Kidney epithelial cell (primary cell): ENCODE results near the gene VDAC2. TPM values are rescaled to one million over a fixed set of nuclear protein-coding genes. Genes with fewer than 3 reads are reported as not detected.

Source experiments
- DNase-seq: peaks from one replicate; pipeline ENCODE4 v3.0.0-alpha.2; 2010; ENCODE audit warnings: low read depth
- H3K27me3 ChIP-seq: 2 replicates; pipeline ENCODE4 v1.6.0; 2011; ENCODE audit warnings: low read length; ENCODE audit not compliant: control insufficient read depth, insufficient read depth
- H3K36me3 ChIP-seq: 2 replicates; pipeline ENCODE4 v1.5.1; 2011; ENCODE audit warnings: low read length; ENCODE audit not compliant: control insufficient read depth, insufficient read depth
- H3K4me3 ChIP-seq: 2 replicates; pipeline ENCODE4 v1.5.1; 2011; ENCODE audit warnings: low read depth, mild to moderate bottlenecking, control low read depth, low read length
- total RNA-seq: library from RNA; depleted of rRNA; stranded (reverse); fragments of >200 nt; gene quantifications from 2 replicates; pipeline ENCODE4 v1.2.3, GENCODE V29; 2015
- TF ChIP-seq, protein P1 (sequence below): IDR thresholded peaks from 2 replicates; pipeline ENCODE4 v1.5.1; 2011; ENCODE audit warnings: mild to moderate bottlenecking, moderate library complexity, low read length, control low read depth, inconsistent platforms; ENCODE audit not compliant: insufficient read depth, poor library complexity, severe bottlenecking

VDAC2 gene
- total RNA-seq, 1 donor from 2014 or later, result 251 TPM

DNA sequence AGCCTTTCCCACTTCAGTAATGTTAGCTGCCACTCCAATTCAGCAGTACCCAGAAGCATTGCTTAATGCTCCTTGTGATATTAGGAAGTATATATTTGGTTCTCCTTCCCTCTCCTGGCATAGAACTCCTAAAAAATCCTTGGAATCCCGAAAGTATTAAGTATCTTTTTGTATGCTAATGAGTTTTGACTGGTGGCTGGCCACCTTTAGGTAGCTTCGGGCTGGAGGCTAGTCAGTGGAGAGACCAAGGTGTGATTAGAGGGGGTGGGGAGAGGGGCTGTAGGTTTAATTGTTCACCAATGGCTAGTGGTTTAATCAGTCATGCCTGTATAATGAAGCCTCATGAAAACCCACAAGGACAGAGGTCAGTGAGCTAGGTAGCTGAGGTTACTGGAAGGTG lies 12.9 kb downstream of the VDAC2 start:
- DNase-seq, result no peak
- H3K27me3 ChIP-seq, result no peaks in the 10 kb centered on the region
- H3K36me3 ChIP-seq, result peaks cover 1% of the 10 kb centered on the region
- TF ChIP-seq, protein P1, sequence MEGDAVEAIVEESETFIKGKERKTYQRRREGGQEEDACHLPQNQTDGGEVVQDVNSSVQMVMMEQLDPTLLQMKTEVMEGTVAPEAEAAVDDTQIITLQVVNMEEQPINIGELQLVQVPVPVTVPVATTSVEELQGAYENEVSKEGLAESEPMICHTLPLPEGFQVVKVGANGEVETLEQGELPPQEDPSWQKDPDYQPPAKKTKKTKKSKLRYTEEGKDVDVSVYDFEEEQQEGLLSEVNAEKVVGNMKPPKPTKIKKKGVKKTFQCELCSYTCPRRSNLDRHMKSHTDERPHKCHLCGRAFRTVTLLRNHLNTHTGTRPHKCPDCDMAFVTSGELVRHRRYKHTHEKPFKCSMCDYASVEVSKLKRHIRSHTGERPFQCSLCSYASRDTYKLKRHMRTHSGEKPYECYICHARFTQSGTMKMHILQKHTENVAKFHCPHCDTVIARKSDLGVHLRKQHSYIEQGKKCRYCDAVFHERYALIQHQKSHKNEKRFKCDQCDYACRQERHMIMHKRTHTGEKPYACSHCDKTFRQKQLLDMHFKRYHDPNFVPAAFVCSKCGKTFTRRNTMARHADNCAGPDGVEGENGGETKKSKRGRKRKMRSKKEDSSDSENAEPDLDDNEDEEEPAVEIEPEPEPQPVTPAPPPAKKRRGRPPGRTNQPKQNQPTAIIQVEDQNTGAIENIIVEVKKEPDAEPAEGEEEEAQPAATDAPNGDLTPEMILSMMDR, result no peak
- H3K4me3 ChIP-seq, result no peak overlapping the region

DNA sequence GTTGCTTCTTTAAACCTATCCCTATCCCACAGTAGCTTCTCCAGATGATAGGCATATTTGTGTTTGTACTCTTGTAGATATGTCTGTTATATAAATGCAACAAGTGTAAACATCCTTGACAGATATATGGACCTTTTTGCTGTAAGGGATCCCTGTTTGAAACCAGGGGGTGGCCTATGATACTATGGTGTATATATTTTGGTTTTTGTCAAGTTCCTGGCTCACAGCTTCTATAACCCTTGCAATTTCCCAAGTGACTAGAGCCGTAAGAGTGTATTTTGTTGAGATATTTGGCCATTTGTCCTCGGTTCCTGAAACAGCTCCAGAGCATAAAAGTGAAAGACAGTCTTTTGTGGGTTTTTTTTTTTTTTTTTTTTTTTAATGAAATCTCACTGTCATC lies 15.5 kb downstream of the VDAC2 start:
- DNase-seq, result no peak
- peaks cover 1% of the 10 kb centered on the region for H3K36me3 ChIP-seq
- TF ChIP-seq, protein P1, result no peak
- H3K27me3 ChIP-seq, result no peaks in the 10 kb centered on the region
- H3K4me3 ChIP-seq, result no peak overlapping the region

DNA sequence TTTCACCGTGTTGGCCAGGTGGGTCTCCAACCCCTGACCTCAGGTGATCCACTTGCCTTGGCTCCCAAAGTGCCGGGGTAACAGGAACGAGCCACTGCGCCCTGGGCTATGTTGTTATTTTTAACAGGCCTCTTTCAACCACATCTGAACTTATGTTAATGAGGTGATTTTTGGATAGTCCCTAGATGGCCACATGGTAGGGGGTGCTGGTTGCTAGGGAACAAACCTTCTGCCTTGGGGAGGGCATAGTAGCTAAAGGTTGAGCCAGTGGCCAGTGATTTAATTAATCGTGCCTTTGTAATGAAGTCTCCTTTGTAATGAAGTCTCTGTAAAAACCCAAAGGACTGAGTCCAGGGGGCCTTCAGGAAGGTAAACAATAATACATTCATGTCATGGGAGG lies 16.1 kb downstream of the VDAC2 start:
- H3K36me3 ChIP-seq, result peaks cover 1% of the 10 kb centered on the region

DNA sequence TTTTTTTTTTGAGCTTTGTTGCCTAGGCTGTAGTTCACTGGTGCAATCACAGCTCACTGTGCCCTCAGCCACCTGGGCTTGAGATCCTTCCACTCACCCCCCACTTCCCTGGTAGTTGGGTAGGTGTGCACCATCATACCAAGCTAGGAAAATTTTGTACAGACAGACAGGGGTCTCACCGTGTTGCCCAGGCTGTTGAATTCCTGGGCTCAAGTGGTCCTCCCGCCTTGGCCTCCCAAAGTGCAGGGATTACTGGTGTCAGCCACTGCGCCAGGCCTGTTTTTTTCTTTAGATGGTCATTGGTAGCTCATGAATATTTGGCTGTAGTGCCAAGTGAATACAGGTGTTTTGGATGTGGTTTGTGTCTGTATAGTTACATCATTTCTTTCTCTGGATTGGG lies 17.7 kb downstream of the VDAC2 start:
- H3K27me3 ChIP-seq, result no peaks in the 10 kb centered on the region
- TF ChIP-seq, protein P1, result no peak
- H3K36me3 ChIP-seq, result peaks cover 3% of the 10 kb centered on the region
- H3K4me3 ChIP-seq, result no peak overlapping the region
- no peak for DNase-seq

More for the DNA sequence above, 16.1 kb downstream of the VDAC2 start:
- TF ChIP-seq, protein P1, result no peak
- Histone ChIP-seq H3K4me3 (no peak overlapping the region), H3K27me3 (no peaks in the 10 kb centered on the region)
- no peak for DNase-seq

DNA sequence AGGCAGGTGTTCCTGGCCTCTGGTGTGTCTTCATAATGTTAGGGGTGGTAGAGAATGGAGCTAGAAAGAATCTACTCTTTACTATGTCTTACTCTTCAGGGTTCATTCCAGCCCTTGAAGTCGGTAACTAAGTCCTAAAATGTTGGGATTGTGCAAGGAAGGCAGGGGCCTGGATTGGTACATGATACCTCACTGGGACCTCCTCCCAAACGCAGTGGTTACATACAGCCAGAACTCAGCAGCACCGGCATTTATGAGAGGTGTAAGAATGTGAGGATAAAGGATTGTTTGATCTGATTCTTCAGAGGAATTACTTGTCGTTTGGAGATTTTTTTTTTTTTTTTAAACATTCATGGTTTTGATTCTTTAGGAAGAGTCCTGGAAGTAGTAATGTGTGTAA lies 18.2 kb downstream of the VDAC2 start:
- Histone ChIP-seq H3K36me3 (peaks cover 3% of the 10 kb centered on the region), H3K4me3 (no peak overlapping the region), H3K27me3 (no peaks in the 10 kb centered on the region)
- TF ChIP-seq, protein P1, result no peak
- DNase-seq, result no peak

DNA sequence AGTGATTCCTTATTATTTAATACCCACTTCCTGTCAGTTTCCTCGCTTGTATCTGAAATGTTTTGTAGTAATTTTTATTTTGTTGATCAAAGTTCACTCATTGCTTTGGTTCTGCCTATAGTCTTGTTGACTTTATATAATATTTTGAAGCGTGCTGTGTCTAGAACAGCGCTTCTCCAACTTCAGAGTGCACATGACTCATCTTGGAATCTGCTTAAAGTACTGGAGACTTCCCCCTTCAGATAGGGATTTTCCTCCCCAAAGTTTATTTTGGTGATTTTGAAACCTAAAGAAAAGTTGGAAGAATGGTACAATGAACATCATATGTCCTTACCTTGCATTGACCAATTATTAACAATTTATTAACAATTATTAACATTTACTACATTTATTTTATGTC lies 19.4 kb downstream of the VDAC2 start:
- TF ChIP-seq, protein P1, result no peak
- Histone ChIP-seq H3K27me3 (no peaks in the 10 kb centered on the region), H3K36me3 (peaks cover 3% of the 10 kb centered on the region), H3K4me3 (no peak overlapping the region)
- DNase-seq, result no peak
